Vagina (tissue), 2 donors: Measurements from ENCODE around the gene LACC1. TPM values are rescaled to one million over a fixed set of nuclear protein-coding genes. Genes with fewer than 3 reads are reported as not detected.

Experiments
- DNase-seq, 2 donors: peaks; one replicate each; pipeline ENCODE4 v3.0.0-alpha.2; 2017; ENCODE audit errors: extremely low spot score in 2 of 2
- H3K27ac ChIP-seq: fragments of 200-600 bp; sonication (generic); one replicate; pipeline ENCODE4 v1.5.1; 2019
- H3K27me3 ChIP-seq: fragments of 200-600 bp; sonication (generic); one replicate; pipeline ENCODE4 v1.5.1; 2019
- H3K36me3 ChIP-seq, 2 donors: fragments of 200-600 bp; sonication (generic); one replicate each; pipeline ENCODE4 v1.5.1; 2017 to 2019
- H3K4me1 ChIP-seq: fragments of 200-600 bp; sonication (generic); one replicate; pipeline ENCODE4 v1.5.1; 2019
- H3K4me3 ChIP-seq, 2 donors: fragments of 200-600 bp; sonication (generic); 1 replicate in 1 of 2; 2 replicates in 1 of 2; pipeline ENCODE4 v1.5.1; 2016 to 2019
- H3K9me3 ChIP-seq: fragments of 200-600 bp; sonication (generic); one replicate; pipeline ENCODE4 v1.5.1; 2019
- CTCF ChIP-seq, 3 experiments: fragments of 450-650 bp in 2 of 3; fragments of 200-600 bp in 1 of 3; sonication (generic) in 1 of 3; IDR thresholded peaks; one replicate each; pipeline ENCODE4 v1.5.1; 2017 to 2019; ENCODE audit warnings: antibody characterized with exemption in 3 of 3, mild to moderate bottlenecking in 2 of 3, moderate library complexity in 2 of 3
- POLR2A ChIP-seq, 2 donors: fragments of 450-650 bp; IDR thresholded peaks; one replicate each; pipeline ENCODE4 v1.6.1; 2017; ENCODE audit warnings: antibody characterized with exemption in 2 of 2, mild to moderate bottlenecking in 2 of 2, moderate library complexity in 2 of 2
- POLR2AphosphoS5 ChIP-seq, 2 donors: sonication (generic); formaldehyde crosslinking; IDR thresholded peaks; one replicate each; pipeline ENCODE4 v1.9.0; 2017; ENCODE audit warnings: antibody characterized with exemption in 2 of 2, mild to moderate bottlenecking in 2 of 2, low read depth in 1 of 2; ENCODE audit not compliant: insufficient read depth in 1 of 2
- intact Hi-C: fragments of 100-400 bp; cut with DNase I; formaldehyde crosslinking; loops from one replicate; pipeline ENCODE4 v1.15.1; 2023
- total RNA-seq: library from RNA; depleted of rRNA; stranded (reverse); fragments of >200 nt; gene quantifications from one replicate; pipeline ENCODE4 v1.2.3, GENCODE V29; 2016

Gene LACC1
- total RNA-seq, 1 donor from 2014 or later = 2.9 TPM

GRCh38 chr13:43939086-43939485 lies 59.4 kb downstream of the LACC1 start:
- Histone ChIP-seq H3K9me3 (no peaks in the 10 kb centered on the region), H3K36me3 (no peaks in the 10 kb centered on the region), H3K4me3 (no peak overlapping the region), H3K27ac (no peak overlapping the region), H3K4me1 (peaks cover 7% of the 10 kb centered on the region), H3K27me3 (no peaks in the 10 kb centered on the region)
- TF ChIP-seq POLR2A (IDR thresholded peaks at IDR 0.05) (no peak), POLR2AphosphoS5 (IDR thresholded peaks at IDR 0.05; ENCODE audit: insufficient read depth in 1 of 2, low read depth in 1 of 2) (no peak), CTCF (IDR thresholded peaks at IDR 0.05) (no peak)
- intact Hi-C loops = no loop called here
- no peak for DNase-seq

- no peaks in the 10 kb centered on the region for H3K36me3 ChIP-seq
- no peaks in the 10 kb centered on the region for H3K9me3 ChIP-seq
- no peak overlapping the region for H3K27ac ChIP-seq
- DNase-seq = no peak
- no peaks in the 10 kb centered on the region for H3K27me3 ChIP-seq
- intact Hi-C loops = no loop called here
- TF ChIP-seq POLR2AphosphoS5 (IDR thresholded peaks at IDR 0.05; ENCODE audit: insufficient read depth in 1 of 2, low read depth in 1 of 2) = no peak
- H3K4me3 ChIP-seq = no peak overlapping the region
- peaks cover 7% of the 10 kb centered on the region for H3K4me1 ChIP-seq
Observed at GRCh38 chr13:43942286-43942685, 62.6 kb downstream of the LACC1 start.

Other genes with a start within 250 kb of the LACC1 start
- gene ENOX1, start 92.9 kb upstream of the LACC1 start, total RNA-seq = 2.7 TPM
- gene CCDC122, start 164 bp upstream of the LACC1 start, total RNA-seq = 4.9 TPM